ENCODE results near the gene ZBTB12.

The ZBTB12 gene

GRCh38 chr6:31897612-31898382 is 4.1 kb downstream of the ZBTB12 start, which contains the start of gene EHMT2:
EHMT2 (minus strand) TSS chr6:31897698; CDS start chr6:31897677, 21 bp downstream.
- TF ChIP-seq CTCF (IDR thresholded peaks at IDR 0.05; ENCODE audit: insufficient read depth, low read depth, low read length, missing control alignments), result no peak
- peak within 1 kb of the TSS; percentile 90 for H3K4me3 ChIP-seq (ENCODE audit: low read length)
- peak; percentile 85 for DNase-seq (ENCODE audit: low read depth)

GRCh38 chr6:31896856-31897611 is 4.9 kb downstream of the ZBTB12 start:
- no peak for DNase-seq (ENCODE audit: low read depth)
- no peak for TF ChIP-seq CTCF (IDR thresholded peaks at IDR 0.05; ENCODE audit: insufficient read depth, low read depth, low read length, missing control alignments)

GRCh38 chr6:31896493-31896855 is 5.4 kb downstream of the ZBTB12 start:
- no peak for DNase-seq (ENCODE audit: low read depth)
- TF ChIP-seq CTCF (IDR thresholded peaks at IDR 0.05; ENCODE audit: insufficient read depth, low read depth, low read length, missing control alignments), result no peak
- peak overlapping the region; percentile 90 for H3K4me3 ChIP-seq (ENCODE audit: low read length)

More at GRCh38 chr6:31896856-31897611, 4.9 kb downstream of the ZBTB12 start:
- H3K4me3 ChIP-seq (ENCODE audit: low read length), result peak overlapping the region; percentile 90

- H3K4me3 ChIP-seq (ENCODE audit: low read length), result no peak overlapping the region
- no peak for DNase-seq (ENCODE audit: low read depth)
- TF ChIP-seq CTCF (IDR thresholded peaks at IDR 0.05; ENCODE audit: insufficient read depth, low read depth, low read length, missing control alignments), result no peak
Measured at GRCh38 chr6:31892821-31893220, 9.1 kb downstream of the ZBTB12 start.

GRCh38 chr6:31889331-31889972 is 12.4 kb downstream of the ZBTB12 start:
- no peak for DNase-seq (ENCODE audit: low read depth)

More at GRCh38 chr6:31889331-31889972, 12.4 kb downstream of the ZBTB12 start:
- H3K4me3 ChIP-seq (ENCODE audit: low read length), result no peak overlapping the region
- TF ChIP-seq CTCF (IDR thresholded peaks at IDR 0.05; ENCODE audit: insufficient read depth, low read depth, low read length, missing control alignments), result no peak
